ENCODE results near the gene GLP1R.

GRCh38 chr6:39018103-39018502 is 30.5 kb upstream of the GLP1R start:
- TF ChIP-seq RELA (CRISPR knock-in tag; IDR thresholded peaks at IDR 0.05; ENCODE audit: borderline replicate concordance) (no peak), SP1 (CRISPR knock-in tag; conservative IDR thresholded peaks at IDR 0.05) (no peak), CTCF (IDR thresholded peaks at IDR 0.05) (no peak), JUN (CRISPR knock-in tag; IDR thresholded peaks at IDR 0.05) (no peak), USF2 (CRISPR knock-in tag; IDR thresholded peaks at IDR 0.05) (no peak), STAT6 (CRISPR knock-in tag; conservative IDR thresholded peaks at IDR 0.05; ENCODE audit: low read depth) (no peak)

Data from WTC11 (cell line).